DOHH2 (cell line): Measurements from ENCODE around the gene FNDC3A.

Source experiments
- H3F3A ChIP-seq: fragments of 200-600 bp; sonication (generic), shearing (Covaris generic); 2 replicates; pipeline ENCODE4 v1.6.0; 2016; ENCODE audit warnings: antibody characterized with exemption, mild to moderate bottlenecking; ENCODE audit not compliant: control insufficient read depth, insufficient read depth
- H3K27ac ChIP-seq: fragments of 200-600 bp; sonication (generic); 2 replicates; pipeline ENCODE4 v1.5.1; 2014; ENCODE audit warnings: low read depth, mild to moderate bottlenecking, low read length, moderate library complexity
- H3K27me3 ChIP-seq: fragments of 200-600 bp; sonication (generic); 2 replicates; pipeline ENCODE4 v1.6.1; 2014; ENCODE audit warnings: mild to moderate bottlenecking, low read length, mixed read lengths; ENCODE audit not compliant: control insufficient read depth
- H3K36me3 ChIP-seq: fragments of 200-600 bp; sonication (generic); 2 replicates; pipeline ENCODE4 v1.6.1; 2014; ENCODE audit warnings: mild to moderate bottlenecking, low read length, moderate library complexity, mixed read lengths; ENCODE audit not compliant: control insufficient read depth
- H3K4me1 ChIP-seq: fragments of 200-600 bp; sonication (generic); 2 replicates; pipeline ENCODE4 v1.6.1; 2014; ENCODE audit warnings: mild to moderate bottlenecking, low read length, mixed read lengths; ENCODE audit not compliant: control insufficient read depth
- H3K4me2 ChIP-seq: fragments of 200-600 bp; sonication (generic); 2 replicates; pipeline ENCODE4 v1.6.0; 2014; ENCODE audit warnings: mild to moderate bottlenecking, low read length, moderate library complexity
- H3K4me3 ChIP-seq: fragments of 200-600 bp; sonication (generic); 2 replicates; pipeline ENCODE4 v1.5.1; 2014; ENCODE audit warnings: mild to moderate bottlenecking, low read length, mixed read lengths
- H3K79me2 ChIP-seq: fragments of 200-600 bp; sonication (generic); 2 replicates; pipeline ENCODE4 v1.6.1; 2014; ENCODE audit warnings: mild to moderate bottlenecking, low read length, mixed read lengths; ENCODE audit not compliant: control insufficient read depth
- H3K9me2 ChIP-seq: fragments of 200-600 bp; sonication (generic); replicated peaks from 2 replicates; pipeline ENCODE4 v1.6.1; 2014; ENCODE audit warnings: mild to moderate bottlenecking, low read length, mixed read lengths; ENCODE audit not compliant: control insufficient read depth
- H3K9me3 ChIP-seq: fragments of 200-600 bp; sonication (generic); 2 replicates; pipeline ENCODE4 v1.6.1; 2014; ENCODE audit warnings: antibody characterized with exemption, low read length, mixed read lengths; ENCODE audit not compliant: control insufficient read depth, insufficient read depth
- H4K20me1 ChIP-seq: fragments of 200-600 bp; sonication (generic); 2 replicates; pipeline ENCODE4 v1.6.0; 2014; ENCODE audit warnings: low read depth, mild to moderate bottlenecking, antibody characterized with exemption, low read length, moderate library complexity; ENCODE audit not compliant: control insufficient read depth, insufficient read depth
- CTCF ChIP-seq: fragments of 200-600 bp; sonication (generic); IDR thresholded peaks from one replicate; pipeline ENCODE4 v1.5.1; 2014; ENCODE audit warnings: antibody characterized with exemption, mild to moderate bottlenecking, low read depth, low read length; ENCODE audit not compliant: poor library complexity, severe bottlenecking
- EZH2phosphoT487 ChIP-seq: fragments of 200-600 bp; sonication (generic); IDR thresholded peaks from 2 replicates; pipeline ENCODE4 v1.6.1; 2017; ENCODE audit warnings: borderline replicate concordance, mild to moderate bottlenecking, antibody characterized with exemption, low read length, moderate library complexity, mixed read lengths

The FNDC3A gene

GRCh38 chr13:48944221-48944620 is 31.5 kb upstream of the FNDC3A start:
- Histone ChIP-seq H3K4me1 (no peaks in the 10 kb centered on the region), H3F3A (no peaks in the 10 kb centered on the region), H4K20me1 (no peaks in the 10 kb centered on the region), H3K9me2 (no peaks in the 10 kb centered on the region), H3K4me2 (no peak overlapping the region), H3K27me3 (no peaks in the 10 kb centered on the region), H3K79me2 (no peaks in the 10 kb centered on the region), H3K4me3 (no peak overlapping the region), H3K27ac (no peak overlapping the region), H3K9me3 (no peaks in the 10 kb centered on the region), H3K36me3 (no peaks in the 10 kb centered on the region)
- TF ChIP-seq EZH2phosphoT487 (no peak), CTCF (no peak)

- H3K9me2 ChIP-seq = no peaks in the 10 kb centered on the region
- no peaks in the 10 kb centered on the region for H3K79me2 ChIP-seq
- TF ChIP-seq CTCF (no peak), EZH2phosphoT487 (no peak)
- H3F3A ChIP-seq = no peaks in the 10 kb centered on the region
- H3K4me3 ChIP-seq = no peak overlapping the region
- no peaks in the 10 kb centered on the region for H3K36me3 ChIP-seq
- H3K9me3 ChIP-seq = no peaks in the 10 kb centered on the region
- no peaks in the 10 kb centered on the region for H3K4me1 ChIP-seq
- H4K20me1 ChIP-seq = no peaks in the 10 kb centered on the region
- no peaks in the 10 kb centered on the region for H3K27me3 ChIP-seq
- H3K4me2 ChIP-seq = no peak overlapping the region
- H3K27ac ChIP-seq = no peak overlapping the region
These were observed 30.1 kb upstream of the FNDC3A start for GRCh38 chr13:48945626-48946025.

GRCh38 chr13:48946163-48946562 is 29.5 kb upstream of the FNDC3A start:
- H3K27me3 ChIP-seq = 0 out of 2 replicates have a peak, but pooled peaks cover 1% of the 10 kb centered on the region
- no peak overlapping the region for H3K4me3 ChIP-seq
- no peaks in the 10 kb centered on the region for H3F3A ChIP-seq
- H3K9me3 ChIP-seq = no peaks in the 10 kb centered on the region
- H3K27ac ChIP-seq = no peak overlapping the region
- no peak for TF ChIP-seq CTCF
- no peak for TF ChIP-seq EZH2phosphoT487
- H3K4me2 ChIP-seq = no peak overlapping the region
- no peaks in the 10 kb centered on the region for H3K4me1 ChIP-seq
- no peaks in the 10 kb centered on the region for H3K36me3 ChIP-seq
- H3K9me2 ChIP-seq = no peaks in the 10 kb centered on the region
- H3K79me2 ChIP-seq = no peaks in the 10 kb centered on the region
- H4K20me1 ChIP-seq = no peaks in the 10 kb centered on the region
